ENCODE data around the gene LIG1. TPM values are rescaled to one million over a fixed set of nuclear protein-coding genes. Genes with fewer than 3 reads are reported as not detected.

Gene LIG1
- total and polyA plus RNA-seq, 9 of the 15 experiments (the other 6 are each of a cell fraction or from before 2014, with no cell fraction given): 9.6 to 114 (median 71.1) TPM

DNA sequence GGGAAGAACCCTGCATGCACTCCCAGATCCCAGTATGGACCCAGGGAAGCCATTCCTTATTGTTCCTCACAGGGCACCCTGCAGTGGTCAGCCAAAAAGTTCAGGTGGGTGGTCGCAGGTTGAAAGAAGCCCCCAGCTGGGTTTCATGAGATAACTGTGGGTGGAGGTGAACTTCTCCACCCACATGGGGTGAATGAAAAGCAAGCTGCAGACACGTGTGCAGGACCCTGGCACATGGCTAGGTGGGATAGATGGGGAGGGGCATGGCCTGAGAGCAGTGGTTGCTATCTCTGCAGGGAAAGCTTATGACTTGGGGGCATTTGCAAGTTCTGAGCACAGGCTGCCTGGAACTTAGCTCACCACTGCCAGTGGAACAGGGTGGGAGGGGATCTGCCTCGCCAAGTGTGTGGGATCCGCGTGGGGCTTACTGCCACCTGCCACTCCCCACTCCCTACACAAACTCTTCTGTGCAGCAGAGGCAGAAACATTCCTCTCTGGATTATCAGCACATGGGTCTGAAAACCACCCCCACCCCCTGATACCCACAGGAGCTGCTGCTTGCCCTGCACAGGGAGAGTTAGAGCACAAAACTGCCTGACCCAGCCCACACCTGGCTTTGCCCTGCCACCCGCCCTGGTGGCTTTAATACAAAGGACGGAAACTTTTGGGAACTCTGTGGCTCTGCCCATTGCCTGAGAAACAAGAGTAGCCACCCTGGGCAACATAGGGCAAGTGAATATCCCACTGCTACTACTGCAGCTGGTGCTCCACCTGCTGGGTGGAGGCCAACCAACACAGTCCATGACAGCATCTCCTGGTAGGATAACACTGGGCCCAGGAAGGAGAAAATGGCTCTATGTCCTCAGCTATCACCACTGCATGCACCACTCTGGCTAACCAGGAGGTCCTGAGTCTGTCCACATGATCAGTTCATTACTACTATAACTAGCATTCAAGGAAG lies 84.0 kb downstream of the LIG1 start (continued):
- TF ChIP-seq, protein P1, sequence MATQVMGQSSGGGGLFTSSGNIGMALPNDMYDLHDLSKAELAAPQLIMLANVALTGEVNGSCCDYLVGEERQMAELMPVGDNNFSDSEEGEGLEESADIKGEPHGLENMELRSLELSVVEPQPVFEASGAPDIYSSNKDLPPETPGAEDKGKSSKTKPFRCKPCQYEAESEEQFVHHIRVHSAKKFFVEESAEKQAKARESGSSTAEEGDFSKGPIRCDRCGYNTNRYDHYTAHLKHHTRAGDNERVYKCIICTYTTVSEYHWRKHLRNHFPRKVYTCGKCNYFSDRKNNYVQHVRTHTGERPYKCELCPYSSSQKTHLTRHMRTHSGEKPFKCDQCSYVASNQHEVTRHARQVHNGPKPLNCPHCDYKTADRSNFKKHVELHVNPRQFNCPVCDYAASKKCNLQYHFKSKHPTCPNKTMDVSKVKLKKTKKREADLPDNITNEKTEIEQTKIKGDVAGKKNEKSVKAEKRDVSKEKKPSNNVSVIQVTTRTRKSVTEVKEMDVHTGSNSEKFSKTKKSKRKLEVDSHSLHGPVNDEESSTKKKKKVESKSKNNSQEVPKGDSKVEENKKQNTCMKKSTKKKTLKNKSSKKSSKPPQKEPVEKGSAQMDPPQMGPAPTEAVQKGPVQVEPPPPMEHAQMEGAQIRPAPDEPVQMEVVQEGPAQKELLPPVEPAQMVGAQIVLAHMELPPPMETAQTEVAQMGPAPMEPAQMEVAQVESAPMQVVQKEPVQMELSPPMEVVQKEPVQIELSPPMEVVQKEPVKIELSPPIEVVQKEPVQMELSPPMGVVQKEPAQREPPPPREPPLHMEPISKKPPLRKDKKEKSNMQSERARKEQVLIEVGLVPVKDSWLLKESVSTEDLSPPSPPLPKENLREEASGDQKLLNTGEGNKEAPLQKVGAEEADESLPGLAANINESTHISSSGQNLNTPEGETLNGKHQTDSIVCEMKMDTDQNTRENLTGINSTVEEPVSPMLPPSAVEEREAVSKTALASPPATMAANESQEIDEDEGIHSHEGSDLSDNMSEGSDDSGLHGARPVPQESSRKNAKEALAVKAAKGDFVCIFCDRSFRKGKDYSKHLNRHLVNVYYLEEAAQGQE (IDR thresholded peaks at IDR 0.05; ENCODE audit: borderline replicate concordance): 0 out of 2 replicates have a peak, but pooled peaks have one; percentile 18
- TF ChIP-seq, protein P1 (CRISPR knock-in tag; IDR thresholded peaks at IDR 0.05; ENCODE audit: low read depth): no peak
- peak in 1 of 2 experiments; percentile 28; a peak in 2 of 4 replicates for TF ChIP-seq RAD21 (CRISPR knock-in tag; conservative IDR thresholded peaks at IDR 0.05 in 1 of 2, IDR thresholded peaks at IDR 0.05 in 1 of 2)
- no peak for TF ChIP-seq ZNF23 (CRISPR knock-in tag; IDR thresholded peaks at IDR 0.05)
- no peak for TF ChIP-seq ZFPM2 (CRISPR knock-in tag; IDR thresholded peaks at IDR 0.05)
- no peak for TF ChIP-seq HOXB6 (CRISPR knock-in tag; IDR thresholded peaks at IDR 0.05; ENCODE audit: borderline replicate concordance)
- TF ChIP-seq, protein P2, sequence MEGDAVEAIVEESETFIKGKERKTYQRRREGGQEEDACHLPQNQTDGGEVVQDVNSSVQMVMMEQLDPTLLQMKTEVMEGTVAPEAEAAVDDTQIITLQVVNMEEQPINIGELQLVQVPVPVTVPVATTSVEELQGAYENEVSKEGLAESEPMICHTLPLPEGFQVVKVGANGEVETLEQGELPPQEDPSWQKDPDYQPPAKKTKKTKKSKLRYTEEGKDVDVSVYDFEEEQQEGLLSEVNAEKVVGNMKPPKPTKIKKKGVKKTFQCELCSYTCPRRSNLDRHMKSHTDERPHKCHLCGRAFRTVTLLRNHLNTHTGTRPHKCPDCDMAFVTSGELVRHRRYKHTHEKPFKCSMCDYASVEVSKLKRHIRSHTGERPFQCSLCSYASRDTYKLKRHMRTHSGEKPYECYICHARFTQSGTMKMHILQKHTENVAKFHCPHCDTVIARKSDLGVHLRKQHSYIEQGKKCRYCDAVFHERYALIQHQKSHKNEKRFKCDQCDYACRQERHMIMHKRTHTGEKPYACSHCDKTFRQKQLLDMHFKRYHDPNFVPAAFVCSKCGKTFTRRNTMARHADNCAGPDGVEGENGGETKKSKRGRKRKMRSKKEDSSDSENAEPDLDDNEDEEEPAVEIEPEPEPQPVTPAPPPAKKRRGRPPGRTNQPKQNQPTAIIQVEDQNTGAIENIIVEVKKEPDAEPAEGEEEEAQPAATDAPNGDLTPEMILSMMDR (IDR thresholded peaks at IDR 0.05 in 2 of 3, conservative IDR thresholded peaks at IDR 0.05 in 1 of 3; ENCODE audit: insufficient read depth in 2 of 3, low read depth in 1 of 3, low read length in 3 of 3): peak; percentile 50 to 57 (median 52); a peak in 5 of 6 replicates

Measured in K562 (cell line).